T-helper 9 cell (primary cell): ENCODE results near the gene DUS3L.
"Not testable (repeated sequence)": the region's sequence is repeated elsewhere in the genome, so short reads cannot be mapped to it uniquely, and the experiment has no call there.

Experiments
- DNase-seq: peaks from one replicate; pipeline ENCODE4 v3.0.0-alpha.2; 2020

The DUS3L gene

GRCh38 chr19:5767949-5768348 lies 23.0 kb downstream of the DUS3L start:
- DNase-seq: no peak

- DNase-seq: no peak
Observed at GRCh38 chr19:5765220-5765619, 25.7 kb downstream of the DUS3L start.

DNA sequence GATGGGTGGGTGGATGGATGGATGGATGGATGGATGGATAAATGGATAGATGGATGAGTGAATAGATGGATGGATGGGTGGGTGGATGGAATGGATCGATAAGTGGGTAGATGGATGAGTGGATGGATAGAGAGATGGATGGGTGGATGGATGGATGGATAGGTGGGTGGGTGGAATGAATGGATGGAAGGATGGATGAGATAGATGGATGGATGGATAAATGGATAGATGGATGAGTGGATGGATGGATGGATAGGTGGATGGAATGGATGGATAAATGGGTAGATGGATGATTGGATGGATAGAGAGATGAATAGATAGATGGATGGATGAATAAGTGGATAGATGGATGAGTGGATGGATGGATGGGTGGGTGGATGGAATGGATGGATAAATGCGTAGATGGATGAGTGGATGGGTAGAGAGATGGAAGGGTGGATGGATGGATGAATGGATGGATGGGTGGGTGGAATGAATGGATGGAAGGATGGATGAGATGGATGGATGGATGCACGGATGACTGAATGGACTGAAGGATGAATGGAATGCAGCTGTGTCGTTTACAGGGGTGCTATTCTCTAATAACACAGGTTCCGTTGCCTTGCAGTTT lies 28.2 kb downstream of the DUS3L start:
- DNase-seq: no peak

DNA sequence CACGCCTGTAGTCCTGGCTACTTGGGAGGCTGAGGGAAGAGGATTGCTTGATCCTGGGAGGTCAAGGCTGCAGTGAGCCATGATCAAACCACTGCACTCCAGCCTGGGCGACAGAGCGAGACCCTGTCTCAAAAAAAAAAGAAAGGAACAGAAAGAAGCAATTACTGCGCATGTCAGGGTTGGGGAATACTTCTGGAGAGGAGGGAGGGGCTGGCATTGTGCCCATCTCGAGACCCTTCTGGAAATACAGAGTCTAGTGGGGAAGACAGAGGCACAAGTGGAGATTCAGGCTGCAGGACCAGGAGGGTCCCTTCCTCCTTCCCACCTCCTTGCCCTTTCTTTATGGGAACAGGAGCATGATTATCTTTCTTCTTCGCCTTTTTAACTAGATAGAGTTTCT lies 37.2 kb downstream of the DUS3L start:
- no peak for DNase-seq

DNA sequence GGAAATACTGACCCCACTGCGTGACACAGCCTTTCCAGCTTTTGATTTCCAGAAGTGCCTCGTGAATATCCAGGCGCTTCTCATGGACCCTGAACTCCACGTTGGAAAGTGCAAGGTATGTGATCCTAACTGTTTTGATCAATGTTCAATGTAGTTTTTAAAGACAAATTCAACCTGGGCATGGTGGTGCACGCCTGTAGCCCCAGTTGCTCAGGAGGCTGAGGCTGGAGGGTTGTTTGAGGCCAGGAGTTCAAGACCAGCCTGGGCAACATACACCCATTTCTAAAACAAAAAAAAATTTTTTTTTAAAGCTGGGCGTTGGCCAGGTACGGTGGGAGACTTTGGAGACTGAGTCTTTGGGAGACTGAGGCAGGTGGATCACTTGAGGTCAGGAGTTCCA lies 39.3 kb downstream of the DUS3L start:
- DNase-seq: no peak

DNA sequence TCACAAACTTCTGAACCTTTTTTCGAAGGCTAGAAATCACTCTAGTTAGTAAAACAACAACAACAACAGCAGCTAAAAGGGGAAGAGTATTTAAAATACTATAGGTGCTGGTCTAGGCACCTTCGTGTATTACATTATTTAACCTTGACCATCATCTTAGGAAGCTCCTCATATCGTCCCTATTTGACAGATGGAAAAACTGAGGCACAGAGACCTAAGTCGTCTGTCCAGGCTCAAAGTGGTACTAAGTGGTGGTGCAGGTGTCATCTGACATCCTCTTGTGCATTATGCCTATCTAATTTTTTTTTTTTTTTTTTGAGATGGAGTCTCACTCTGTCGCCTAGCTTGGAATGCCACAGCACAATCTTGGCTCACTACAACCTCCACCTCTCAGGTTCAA lies 41.5 kb downstream of the DUS3L start:
- no peak for DNase-seq

DNA sequence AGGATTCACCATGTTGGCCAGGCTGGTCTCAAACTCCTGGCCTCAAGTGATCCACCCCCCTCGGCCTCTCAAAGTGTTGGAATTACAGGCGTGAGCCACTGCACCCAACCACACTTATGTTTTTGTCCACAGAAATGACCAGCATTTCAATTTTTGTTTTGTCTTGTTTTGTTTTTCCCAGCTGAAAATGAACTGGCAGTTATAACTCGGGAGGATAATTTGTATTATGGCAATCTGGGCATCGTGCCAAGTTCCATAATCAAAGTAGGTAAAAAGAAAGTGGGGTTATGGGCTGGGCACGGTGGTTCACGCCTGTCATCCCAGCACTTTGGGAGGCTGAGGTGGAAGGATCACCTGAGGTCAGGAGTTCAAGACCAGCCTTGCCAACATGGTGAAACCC lies 42.0 kb downstream of the DUS3L start:
- not testable (repeated sequence) for DNase-seq

- not testable (repeated sequence) for DNase-seq
Observed at GRCh38 chr19:5744999-5745398, 46.0 kb downstream of the DUS3L start.

GRCh38 chr19:5743630-5744029 lies 47.3 kb downstream of the DUS3L start:
- no peak for DNase-seq

- DNase-seq: no peak
Observed at GRCh38 chr19:5742051-5742450, 48.9 kb downstream of the DUS3L start.

- DNase-seq: no peak
Observed at GRCh38 chr19:5738423-5738822, 52.5 kb downstream of the DUS3L start.
